Mucosa of stomach (tissue), 1 donor: ENCODE measurements around the gene DYDC1.
"Not testable (repeated sequence)": the region's sequence is repeated elsewhere in the genome, so short reads cannot be mapped to it uniquely, and the experiment has no call there.

Experiments
- H3K27me3 ChIP-seq: one replicate; pipeline ENCODE4 v1.7.0; 2013; ENCODE audit warnings: mild to moderate bottlenecking, low read length; ENCODE audit not compliant: control insufficient read depth, insufficient read depth
- H3K36me3 ChIP-seq: one replicate; pipeline ENCODE4 v1.7.0; 2013; ENCODE audit warnings: low read length; ENCODE audit not compliant: control insufficient read depth, insufficient read depth
- H3K4me1 ChIP-seq: one replicate; pipeline ENCODE4 v1.7.0; 2013; ENCODE audit warnings: mild to moderate bottlenecking, low read length; ENCODE audit not compliant: control insufficient read depth, insufficient read depth
- H3K4me3 ChIP-seq: one replicate; pipeline ENCODE4 v1.7.0; 2013; ENCODE audit warnings: low read length
- H3K9ac ChIP-seq: one replicate; pipeline ENCODE4 v1.7.0; 2013; ENCODE audit warnings: mild to moderate bottlenecking, low read length, moderate library complexity
- H3K9me3 ChIP-seq: one replicate; pipeline ENCODE4 v1.7.0; 2013; ENCODE audit warnings: mild to moderate bottlenecking, low read length, moderate library complexity; ENCODE audit not compliant: control insufficient read depth
- donor health status: Pancreatic carcinoma.

DYDC1 gene

DNA sequence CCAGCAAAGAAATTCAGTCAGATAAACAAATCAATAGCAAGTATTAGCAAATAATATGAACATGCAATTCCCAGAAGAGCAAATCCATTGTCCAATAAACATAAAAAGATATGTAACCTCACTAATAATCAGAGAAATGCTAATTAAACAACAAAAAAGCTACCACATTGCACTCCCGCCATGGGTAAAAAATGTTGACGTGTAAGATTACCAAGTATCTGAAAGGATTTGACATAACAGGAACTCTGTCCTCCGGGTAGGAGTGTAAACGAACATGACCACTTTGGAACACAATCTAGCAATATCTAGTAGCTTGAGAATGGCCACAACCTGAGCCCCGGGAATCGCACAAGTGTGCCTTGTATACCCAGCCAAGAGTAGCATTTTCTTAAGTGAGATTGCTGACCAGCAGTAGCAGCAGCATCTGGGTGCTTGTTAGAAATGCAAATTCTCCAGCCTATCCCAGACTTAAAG lies 31.6 kb downstream of the DYDC1 start:
- Histone ChIP-seq H3K4me3 (no peak overlapping the region), H3K4me1 (peaks cover 6% of the 10 kb centered on the region), H3K9me3 (no peaks in the 10 kb centered on the region)

GRCh38 chr10:80324086-80324485 lies 32.5 kb downstream of the DYDC1 start:
- Histone ChIP-seq H3K9ac (no peak overlapping the region), H3K9me3 (no peaks in the 10 kb centered on the region), H3K4me1 (peaks cover 11% of the 10 kb centered on the region), H3K27me3 (no peaks in the 10 kb centered on the region), H3K36me3 (no peaks in the 10 kb centered on the region), H3K4me3 (no peak overlapping the region)

More for the DNA sequence above, 31.6 kb downstream of the DYDC1 start:
- no peak overlapping the region for H3K9ac ChIP-seq
- no peaks in the 10 kb centered on the region for H3K27me3 ChIP-seq
- no peaks in the 10 kb centered on the region for H3K36me3 ChIP-seq

DNA sequence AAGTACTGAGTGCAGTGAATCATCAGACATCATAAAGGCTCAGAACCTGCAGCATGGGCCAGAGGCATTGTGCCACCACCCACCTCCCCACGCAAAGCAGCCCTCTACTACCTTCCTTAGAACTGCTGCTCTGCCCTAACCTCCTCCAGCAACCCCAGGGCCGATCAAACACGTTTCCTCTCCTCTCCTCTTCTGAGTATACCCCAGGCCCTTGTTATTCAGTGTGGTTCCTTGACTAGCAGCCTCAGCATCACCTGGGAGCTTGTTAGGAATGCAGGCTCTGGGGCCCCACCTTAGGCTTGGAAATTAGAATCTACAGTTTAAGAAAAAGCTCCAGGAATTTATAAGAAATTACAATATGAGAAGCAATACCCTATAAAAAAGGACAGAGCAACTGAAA lies 33.2 kb downstream of the DYDC1 start:
- H3K4me1 ChIP-seq: peaks cover 11% of the 10 kb centered on the region
- H3K9ac ChIP-seq: no peak overlapping the region
- H3K36me3 ChIP-seq: no peaks in the 10 kb centered on the region
- H3K9me3 ChIP-seq: no peaks in the 10 kb centered on the region
- no peaks in the 10 kb centered on the region for H3K27me3 ChIP-seq
- H3K4me3 ChIP-seq: no peak overlapping the region

GRCh38 chr10:80322711-80323110 lies 33.8 kb downstream of the DYDC1 start:
- no peaks in the 10 kb centered on the region for H3K27me3 ChIP-seq
- H3K9ac ChIP-seq: no peak overlapping the region
- H3K4me1 ChIP-seq: peaks cover 11% of the 10 kb centered on the region
- H3K4me3 ChIP-seq: no peak overlapping the region
- no peaks in the 10 kb centered on the region for H3K36me3 ChIP-seq
- H3K9me3 ChIP-seq: no peaks in the 10 kb centered on the region

- Histone ChIP-seq H3K27me3 (no peaks in the 10 kb centered on the region), H3K4me3 (no peak overlapping the region), H3K9ac (no peak overlapping the region), H3K9me3 (no peaks in the 10 kb centered on the region), H3K4me1 (peaks cover 11% of the 10 kb centered on the region), H3K36me3 (no peaks in the 10 kb centered on the region)
These were observed 34.4 kb downstream of the DYDC1 start for GRCh38 chr10:80322158-80322557.

DNA sequence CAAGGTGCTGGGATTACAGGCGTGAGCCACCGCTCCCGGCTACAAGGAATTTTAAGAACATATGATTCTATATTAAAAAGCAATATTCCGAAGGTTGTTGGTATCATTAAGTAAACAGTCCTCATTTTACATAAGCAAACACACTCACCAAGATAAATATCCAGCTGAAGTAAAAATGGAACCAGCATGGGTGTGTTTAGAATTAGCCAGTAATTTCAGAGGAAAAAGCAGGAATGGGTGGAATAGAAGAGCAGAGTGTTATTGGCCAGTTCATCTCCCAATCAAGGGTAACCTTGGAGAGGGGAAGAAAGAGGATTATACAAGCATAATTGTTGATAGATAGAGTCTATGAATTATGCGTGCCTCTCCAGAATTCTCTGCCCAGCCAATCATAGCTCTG lies 35.4 kb downstream of the DYDC1 start:
- no peaks in the 10 kb centered on the region for H3K36me3 ChIP-seq
- H3K9ac ChIP-seq: no peak overlapping the region
- peaks cover 11% of the 10 kb centered on the region for H3K4me1 ChIP-seq
- H3K27me3 ChIP-seq: no peaks in the 10 kb centered on the region
- H3K4me3 ChIP-seq: no peak overlapping the region
- H3K9me3 ChIP-seq: no peaks in the 10 kb centered on the region

DNA sequence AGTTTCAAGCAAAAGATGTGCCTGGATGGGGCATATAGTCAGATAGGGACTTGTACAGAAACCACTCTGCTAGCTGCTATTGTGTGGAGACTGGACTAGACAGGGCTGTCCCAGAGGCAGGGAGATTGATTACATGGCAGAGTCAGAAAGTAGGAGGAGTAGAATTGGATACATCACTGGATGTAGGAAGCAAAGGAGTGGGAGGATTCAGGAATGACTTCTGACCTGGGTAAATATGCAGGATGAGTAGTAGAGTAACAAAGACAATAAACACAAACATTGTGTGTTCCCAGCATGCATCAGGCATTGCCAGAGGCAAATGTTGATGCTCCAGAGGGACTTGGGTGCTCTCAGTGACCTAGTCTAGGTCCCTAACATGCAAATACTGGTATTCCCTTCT lies 36.2 kb downstream of the DYDC1 start:
- no peaks in the 10 kb centered on the region for H3K9me3 ChIP-seq
- no peaks in the 10 kb centered on the region for H3K36me3 ChIP-seq
- no peak overlapping the region for H3K4me3 ChIP-seq
- H3K4me1 ChIP-seq: peaks cover 11% of the 10 kb centered on the region
- H3K9ac ChIP-seq: no peak overlapping the region
- H3K27me3 ChIP-seq: no peaks in the 10 kb centered on the region

- Histone ChIP-seq H3K36me3 (no peaks in the 10 kb centered on the region), H3K4me3 (no peak overlapping the region), H3K27me3 (no peaks in the 10 kb centered on the region), H3K9ac (no peak overlapping the region), H3K4me1 (peaks cover 11% of the 10 kb centered on the region), H3K9me3 (no peaks in the 10 kb centered on the region)
These were observed 36.7 kb downstream of the DYDC1 start for GRCh38 chr10:80319725-80320290.

DNA sequence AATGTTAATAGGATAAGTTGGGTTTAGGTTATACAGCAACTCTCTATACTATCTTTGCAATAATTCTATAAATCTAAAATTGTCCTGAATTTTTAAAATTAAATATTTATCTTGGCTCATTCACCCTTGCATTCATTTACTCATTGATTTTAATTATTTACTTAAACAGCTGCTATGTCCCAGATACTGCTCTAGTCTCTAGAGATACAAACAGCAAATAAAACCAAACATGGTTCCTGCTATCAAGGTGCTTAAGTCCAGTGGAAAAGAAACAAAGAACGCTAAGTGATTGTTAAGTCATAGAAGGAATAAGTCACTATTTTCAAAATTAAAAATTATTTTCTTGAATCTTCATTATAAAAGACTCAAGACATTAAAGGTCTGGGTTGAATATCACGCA lies 37.2 kb downstream of the DYDC1 start:
- H3K27me3 ChIP-seq: no peaks in the 10 kb centered on the region
- H3K36me3 ChIP-seq: no peaks in the 10 kb centered on the region
- H3K4me1 ChIP-seq: peaks cover 11% of the 10 kb centered on the region
- H3K9me3 ChIP-seq: no peaks in the 10 kb centered on the region
- H3K9ac ChIP-seq: no peak overlapping the region
- no peak overlapping the region for H3K4me3 ChIP-seq

DNA sequence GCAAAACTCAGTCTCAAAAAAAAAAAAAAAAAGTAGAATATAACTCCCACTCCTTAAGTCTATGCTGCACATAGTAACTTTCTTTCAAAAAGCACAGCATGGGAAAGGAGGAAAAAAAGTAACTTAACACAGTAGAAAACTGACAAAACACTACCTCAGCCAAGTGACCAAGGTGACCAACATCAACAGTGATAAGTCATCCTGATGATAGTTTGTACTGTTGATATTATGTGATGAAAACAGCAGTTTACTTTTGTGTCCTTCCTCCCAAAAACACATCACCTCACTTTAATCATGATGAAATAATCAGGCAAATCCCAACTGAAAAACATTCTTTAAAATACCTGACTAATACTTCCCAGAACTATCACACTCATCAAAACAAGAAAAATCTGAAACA lies 37.8 kb downstream of the DYDC1 start:
- no peaks in the 10 kb centered on the region for H3K36me3 ChIP-seq
- peaks cover 11% of the 10 kb centered on the region for H3K4me1 ChIP-seq
- no peak overlapping the region for H3K9ac ChIP-seq
- no peaks in the 10 kb centered on the region for H3K27me3 ChIP-seq
- H3K9me3 ChIP-seq: no peaks in the 10 kb centered on the region
- H3K4me3 ChIP-seq: no peak overlapping the region

GRCh38 chr10:80315391-80315790 lies 41.2 kb downstream of the DYDC1 start:
- Histone ChIP-seq H3K36me3 (no peaks in the 10 kb centered on the region), H3K27me3 (no peaks in the 10 kb centered on the region), H3K4me1 (peaks cover 9% of the 10 kb centered on the region), H3K9me3 (no peaks in the 10 kb centered on the region), H3K9ac (no peak overlapping the region), H3K4me3 (no peak overlapping the region)

- Histone ChIP-seq H3K27me3 (no peaks in the 10 kb centered on the region), H3K4me3 (no peak overlapping the region), H3K4me1 (no peaks in the 10 kb centered on the region), H3K9ac (no peak overlapping the region), H3K36me3 (no peaks in the 10 kb centered on the region), H3K9me3 (no peaks in the 10 kb centered on the region)
These were observed 43.0 kb downstream of the DYDC1 start for GRCh38 chr10:80313523-80313922.

DNA sequence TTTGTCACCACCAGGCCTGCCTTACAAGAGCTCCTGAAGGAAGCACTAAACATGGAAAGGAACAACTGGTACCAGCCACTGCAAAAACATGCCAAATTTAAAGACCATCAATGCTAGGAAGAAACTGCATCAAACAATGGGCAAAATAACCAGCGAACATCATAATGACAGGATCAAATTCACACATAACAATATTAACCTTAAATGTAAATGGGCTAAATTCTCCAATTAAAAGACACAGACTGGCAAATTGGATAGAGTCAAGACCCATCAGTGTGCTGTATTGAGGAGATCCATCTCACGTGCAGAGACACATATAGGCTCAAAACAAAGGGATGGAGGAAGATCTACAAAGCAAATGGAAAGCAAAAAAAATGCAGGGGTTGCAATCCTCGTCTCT lies 50.6 kb downstream of the DYDC1 start:
- not testable (repeated sequence) for H3K36me3 ChIP-seq, H3K4me3 ChIP-seq, H3K4me1 ChIP-seq, H3K9me3 ChIP-seq, H3K27me3 ChIP-seq, H3K9ac ChIP-seq
